ENCODE results near the gene WHRN.

DNA sequence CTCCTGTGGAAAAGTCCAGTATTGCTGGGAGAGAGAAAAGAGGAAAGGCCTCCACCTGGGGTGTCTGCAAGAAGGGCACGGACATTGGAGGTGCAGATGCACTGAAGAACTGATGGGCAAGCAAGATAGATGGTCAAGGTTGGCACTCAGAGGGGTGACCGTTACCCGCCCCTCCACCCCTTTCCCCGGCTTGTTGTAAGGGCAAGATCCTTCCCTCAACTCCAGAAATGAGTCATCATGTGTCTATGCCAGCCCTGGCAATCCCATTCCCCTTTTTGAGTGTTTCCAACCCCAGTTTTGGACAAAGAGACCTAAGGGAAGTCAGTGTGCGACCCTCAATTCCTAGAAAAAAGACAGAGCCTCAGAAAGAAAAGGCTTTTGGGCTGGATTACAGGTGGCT lies 47.4 kb upstream of the WHRN start:
- TF ChIP-seq, protein P1, sequence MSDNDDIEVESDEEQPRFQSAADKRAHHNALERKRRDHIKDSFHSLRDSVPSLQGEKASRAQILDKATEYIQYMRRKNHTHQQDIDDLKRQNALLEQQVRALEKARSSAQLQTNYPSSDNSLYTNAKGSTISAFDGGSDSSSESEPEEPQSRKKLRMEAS (IDR thresholded peaks at IDR 0.05; ENCODE audit: low read depth, low read length), result no peak
- TF ChIP-seq, protein P2, sequence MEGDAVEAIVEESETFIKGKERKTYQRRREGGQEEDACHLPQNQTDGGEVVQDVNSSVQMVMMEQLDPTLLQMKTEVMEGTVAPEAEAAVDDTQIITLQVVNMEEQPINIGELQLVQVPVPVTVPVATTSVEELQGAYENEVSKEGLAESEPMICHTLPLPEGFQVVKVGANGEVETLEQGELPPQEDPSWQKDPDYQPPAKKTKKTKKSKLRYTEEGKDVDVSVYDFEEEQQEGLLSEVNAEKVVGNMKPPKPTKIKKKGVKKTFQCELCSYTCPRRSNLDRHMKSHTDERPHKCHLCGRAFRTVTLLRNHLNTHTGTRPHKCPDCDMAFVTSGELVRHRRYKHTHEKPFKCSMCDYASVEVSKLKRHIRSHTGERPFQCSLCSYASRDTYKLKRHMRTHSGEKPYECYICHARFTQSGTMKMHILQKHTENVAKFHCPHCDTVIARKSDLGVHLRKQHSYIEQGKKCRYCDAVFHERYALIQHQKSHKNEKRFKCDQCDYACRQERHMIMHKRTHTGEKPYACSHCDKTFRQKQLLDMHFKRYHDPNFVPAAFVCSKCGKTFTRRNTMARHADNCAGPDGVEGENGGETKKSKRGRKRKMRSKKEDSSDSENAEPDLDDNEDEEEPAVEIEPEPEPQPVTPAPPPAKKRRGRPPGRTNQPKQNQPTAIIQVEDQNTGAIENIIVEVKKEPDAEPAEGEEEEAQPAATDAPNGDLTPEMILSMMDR (IDR thresholded peaks at IDR 0.05; ENCODE audit: low read depth, low read length), result no peak
- TF ChIP-seq POLR2A (IDR thresholded peaks at IDR 0.05; ENCODE audit: extremely low read depth, insufficient read length) (no peak), MYC (IDR thresholded peaks at IDR 0.05; ENCODE audit: low read depth, low read length) (no peak)

Measured in NB4 (cell line).